HepG2 (cell line): ENCODE data around the gene FSD2. TPM values are rescaled to one million over a fixed set of nuclear protein-coding genes. Genes with fewer than 3 reads are reported as not detected.

Experiments
- ATAC-seq: fragments of 200-7000 bp; cut with Tn5 transposase; 3 replicates; pipeline ENCODE4 v1.9.1; 2020; ENCODE audit warnings: mild to moderate bottlenecking, moderate library complexity
- BruUV-seq: library from RNA; stranded (reverse); fragments of 400-500 nt; replicated peaks from 2 replicates; lab custom pipeline; 2021; lab: Mats Ljungman, UMichigan
- CTCF ChIA-PET: fragments of 300-600 bp; formaldehyde crosslinking; extraction: SDS; loops from one replicate; lab custom pipeline; 2021; ENCODE audit warnings: low total read pairs, inconsistent platforms, low intra/inter-chr PET ratio; lab: Yijun Ruan, JAX
- POLR2A ChIA-PET: fragments of 350-600 bp; sonication (Branson Sonifier 250); formaldehyde crosslinking; loops from one replicate; lab custom pipeline; 2020; ENCODE audit warnings: antibody characterized with exemption, inconsistent platforms; lab: Yijun Ruan, JAX
- DNase-seq: peaks from one replicate; pipeline ENCODE4 v3.0.0-alpha.2; 2015; ENCODE audit warnings: low spot score
- FAIRE-seq: peaks from 3 replicates; lab custom pipeline; 2011; peaks lifted over from hg19 to GRCh38; lab: Jason Lieb, UNC
- H2AFZ ChIP-seq: one replicate; pipeline ENCODE4 v1.6.1; 2011; ENCODE audit warnings: low read length, inconsistent platforms
- H3K27ac ChIP-seq: fragments of 300-600 bp; 3 replicates; pipeline ENCODE4 v1.8.0; 2011; ENCODE audit warnings: mixed run types, mild to moderate bottlenecking, mixed read lengths, low read length, inconsistent platforms; ENCODE audit not compliant: insufficient read depth; ENCODE audit errors: extremely low read length
- H3K27me3 ChIP-seq, 2 experiments: fragments of 200-600 bp in 1 of 2; 2 replicates in 1 of 2; 3 replicates in 1 of 2; pipeline versions ENCODE4 v1.6.0 to v1.8.0; 2011; ENCODE audit warnings: low read length in 2 of 2, mild to moderate bottlenecking in 2 of 2, moderate library complexity in 2 of 2, inconsistent platforms in 1 of 2; ENCODE audit not compliant: insufficient read depth in 2 of 2, control insufficient read depth in 1 of 2
- H3K36me3 ChIP-seq, 2 experiments: fragments of 200-600 bp in 1 of 2; replicated peaks in 1 of 2; 2 replicates in 1 of 2; 3 replicates in 1 of 2; pipeline versions ENCODE4 v1.5.1 to v1.8.0; 2011; ENCODE audit warnings: low read length in 2 of 2, inconsistent platforms in 1 of 2; ENCODE audit not compliant: insufficient read depth in 2 of 2, control insufficient read depth in 1 of 2
- H3K4me1 ChIP-seq: 2 replicates; pipeline ENCODE4 v1.5.1; 2012; ENCODE audit warnings: low read length, inconsistent platforms; ENCODE audit not compliant: insufficient read depth
- H3K4me2 ChIP-seq: 2 replicates; pipeline ENCODE4 v1.6.0; 2011; ENCODE audit warnings: low read depth, low read length, inconsistent platforms
- H3K4me3 ChIP-seq, 3 experiments: fragments of 200-600 bp in 1 of 3; sonication (generic), shearing (Covaris generic) in 1 of 3; replicated peaks in 1 of 3; 2 replicates each; pipeline ENCODE4 v1.5.1; 2011 to 2016; ENCODE audit warnings: low read length in 3 of 3, inconsistent platforms in 2 of 3, low read depth in 2 of 3, mild to moderate bottlenecking in 2 of 3, control low read depth in 1 of 3, mixed read lengths in 1 of 3; ENCODE audit not compliant: insufficient read depth in 1 of 3
- H3K79me2 ChIP-seq: one replicate; pipeline ENCODE4 v1.6.1; 2011; ENCODE audit warnings: low read length, inconsistent platforms; ENCODE audit not compliant: insufficient read depth
- H3K9ac ChIP-seq: 2 replicates; pipeline ENCODE4 v1.6.0; 2011; ENCODE audit warnings: mild to moderate bottlenecking, low read depth, low read length, inconsistent platforms; ENCODE audit not compliant: insufficient read depth
- H3K9me3 ChIP-seq: 2 replicates; pipeline ENCODE4 v1.5.1; 2012; ENCODE audit warnings: mild to moderate bottlenecking, low read length
- H4K20me1 ChIP-seq: 2 replicates; pipeline ENCODE4 v1.6.0; 2011; ENCODE audit warnings: inconsistent platforms, mild to moderate bottlenecking, low read length, moderate library complexity; ENCODE audit not compliant: insufficient read depth
- CREM ChIP-seq, 2 experiments: sonication (generic) in 1 of 2; formaldehyde crosslinking in 1 of 2; IDR thresholded peaks; 2 replicates each; pipeline versions ENCODE4 v1.4.0 to v1.6.1; 2016 to 2020; ENCODE audit warnings: antibody characterized with exemption in 1 of 2, mild to moderate bottlenecking in 1 of 2, missing genetic modification reagents in 1 of 2
- FOXP1 ChIP-seq, 2 experiments: fragments of 450-650 bp in 1 of 2; IDR thresholded peaks; 2 replicates each; pipeline ENCODE4 v1.6.1; 2017 to 2018; ENCODE audit warnings: antibody characterized with exemption in 1 of 2
- KDM2A ChIP-seq: sonication (generic); formaldehyde crosslinking; IDR thresholded peaks from 2 replicates; pipeline ENCODE4 v1.4.0; 2020; ENCODE audit warnings: low read depth, missing genetic modification reagents, borderline replicate concordance
- RELA ChIP-seq: sonication (generic); formaldehyde crosslinking; IDR thresholded peaks from 2 replicates; pipeline ENCODE4 v1.4.0; 2020; ENCODE audit warnings: missing genetic modification reagents
- SRSF4 ChIP-seq: fragments of 200-400 bp; formaldehyde crosslinking; IDR thresholded peaks from one replicate; pipeline ENCODE4 v1.6.1; 2018; ENCODE audit warnings: mild to moderate bottlenecking, low read depth, low read length, moderate library complexity; ENCODE audit not compliant: poor library complexity, severe bottlenecking
- TARDBP ChIP-seq: sonication (generic); formaldehyde crosslinking; IDR thresholded peaks from 2 replicates; pipeline ENCODE4 v1.8.0; 2022; ENCODE audit warnings: mild to moderate bottlenecking, missing genetic modification reagents
- TMF1 ChIP-seq: sonication (generic); formaldehyde crosslinking; IDR thresholded peaks from 2 replicates; pipeline ENCODE4 v1.8.1; 2022; ENCODE audit warnings: low read depth, missing genetic modification reagents
- ZFP36L1 ChIP-seq: sonication (generic); formaldehyde crosslinking; IDR thresholded peaks from 2 replicates; pipeline ENCODE4 v1.8.0; 2022; ENCODE audit warnings: mild to moderate bottlenecking, missing genetic modification reagents, moderate library complexity
- ZNF225 ChIP-seq: sonication (generic); formaldehyde crosslinking; IDR thresholded peaks from 2 replicates; pipeline ENCODE4 v1.4.0; 2020; ENCODE audit warnings: mild to moderate bottlenecking, missing genetic modification reagents
- ZNF460 ChIP-seq: sonication (generic); formaldehyde crosslinking; IDR thresholded peaks from 2 replicates; pipeline ENCODE4 v1.5.1; 2020; ENCODE audit warnings: missing genetic modification reagents, mild to moderate bottlenecking, borderline replicate concordance
- ZNF468 ChIP-seq: sonication (generic); formaldehyde crosslinking; IDR thresholded peaks from 2 replicates; pipeline ENCODE4 v1.8.0; 2022; ENCODE audit warnings: mild to moderate bottlenecking, moderate library complexity, missing genetic modification reagents
- ZNF562 ChIP-seq: sonication (generic); formaldehyde crosslinking; IDR thresholded peaks from 2 replicates; pipeline ENCODE4 v1.8.0; 2022; ENCODE audit warnings: missing genetic modification reagents, borderline replicate concordance
- ZNF567 ChIP-seq: sonication (generic); formaldehyde crosslinking; IDR thresholded peaks from 2 replicates; pipeline ENCODE4 v1.8.1; 2023; ENCODE audit warnings: mild to moderate bottlenecking, missing genetic modification reagents, borderline replicate concordance
- ZNF674 ChIP-seq: sonication (generic); formaldehyde crosslinking; IDR thresholded peaks from 2 replicates; pipeline ENCODE4 v1.5.0; 2020; ENCODE audit warnings: low read depth, mild to moderate bottlenecking, missing genetic modification reagents
- ZNF879 ChIP-seq: sonication (generic); formaldehyde crosslinking; IDR thresholded peaks from 2 replicates; pipeline ENCODE4 v1.8.1; 2023; ENCODE audit warnings: missing genetic modification reagents
- ZSCAN25 ChIP-seq: sonication (generic); formaldehyde crosslinking; IDR thresholded peaks from 2 replicates; pipeline ENCODE4 v1.8.0; 2022; ENCODE audit warnings: mild to moderate bottlenecking, missing genetic modification reagents
- WGBS: methylation state at CpG from one replicate; pipeline ENCODE4 v1.1.6; 2017; ENCODE audit warnings: low lambda C conversion rate; 5-methylcytosine and 5-hydroxymethylcytosine counted together
- in situ Hi-C: cut with HindIII; loops from 2 replicates; pipeline ENCODE4 v1.10.0; 2017; ENCODE audit warnings: low pct_unique_long_range_greater_than_20kb; ENCODE audit not compliant: extremely low pct_ligation_motif_present
- intact Hi-C: fragments of 100-400 bp; cut with micrococcal nuclease; formaldehyde crosslinking; loops from one replicate; pipeline ENCODE4 v1.10.0; 2022; ENCODE audit not compliant: unreplicated experiment
- polyA plus RNA-seq, 8 experiments: library from polyadenylated mRNA; depleted of rRNA in 3 of 8; stranded (reverse) in 7 of 8; unstranded in 1 of 8; fragments of >200 nt; fragmentation: Illumina TruSeq in 4 of 8; extraction: Trizol in 4 of 8; gene quantifications; 2 replicates each; pipeline versions ENCODE4 v1.2.1 to v1.2.3, GENCODE V29; 2011 to 2016; ENCODE audit warnings: low read depth in 4 of 8, missing spikeins in 1 of 8, mixed read lengths in 1 of 8; ENCODE audit not compliant: insufficient read depth in 1 of 8
- total RNA-seq, 5 experiments: library from RNA; depleted of rRNA; stranded (reverse); fragments of >200 nt; fragmentation: Illumina TruSeq; extraction: Trizol; gene quantifications; 2 replicates each; pipeline ENCODE4 v1.2.3, GENCODE V29; 2016; ENCODE audit warnings: low read depth in 1 of 5
- TF ChIP-seq, protein P1 (sequence below): sonication (generic); formaldehyde crosslinking; IDR thresholded peaks from 2 replicates; pipeline ENCODE4 v1.5.1; 2020; ENCODE audit warnings: mild to moderate bottlenecking, moderate library complexity, missing genetic modification reagents
- TF ChIP-seq, protein P2 (sequence below): sonication (generic); formaldehyde crosslinking; IDR thresholded peaks from 2 replicates; pipeline ENCODE4 v1.5.0; 2020; ENCODE audit warnings: missing genetic modification reagents
- TF ChIP-seq, protein P3 (sequence below): sonication (generic); formaldehyde crosslinking; IDR thresholded peaks from 2 replicates; pipeline ENCODE4 v1.8.0; 2022; ENCODE audit warnings: mild to moderate bottlenecking, missing genetic modification reagents; ENCODE audit not compliant: insufficient replicate concordance

Gene FSD2
- total and polyA plus RNA-seq, 2 of the 13 experiments (the other 11 are each of a cell fraction or from before 2014, with no cell fraction given), result not detected

DNA sequence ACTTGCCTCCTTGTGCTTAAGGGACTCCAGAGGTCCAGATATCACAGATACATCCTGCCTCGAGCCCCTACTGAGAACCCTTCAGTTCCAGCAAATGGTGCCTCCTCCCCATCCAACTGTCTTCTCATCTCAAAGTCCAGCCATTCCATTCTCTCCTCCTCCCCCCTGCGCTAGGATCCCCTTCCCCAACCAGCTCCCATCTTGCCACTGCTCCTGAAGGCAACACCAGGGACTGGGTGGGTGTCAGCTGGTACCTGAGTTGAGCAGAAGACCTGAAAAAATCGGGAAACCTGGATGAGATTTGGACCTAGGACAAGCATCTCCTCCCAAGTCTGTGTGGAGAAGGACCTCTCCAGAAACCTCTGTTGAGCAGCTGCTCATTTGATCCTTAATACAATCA lies 93.8 kb downstream of the FSD2 start:
- WGBS, result 3% methylated on average over 3 of the region's 3 CpGs

More for the DNA sequence above, 93.8 kb downstream of the FSD2 start:
- FAIRE-seq, result no peak
- BruUV-seq, result no TSS peak
- Histone ChIP-seq H3K27ac (no peak overlapping the region), H3K4me3 (no peak overlapping the region), H3K79me2 (no peaks in the 10 kb centered on the region), H3K4me2 (no peak overlapping the region), H2AFZ (no peak overlapping the region), H3K4me1 (peaks cover 6% of the 10 kb centered on the region; the same call in 1 of the 2 replicates), H3K9ac (no peak overlapping the region), H3K9me3 (no peaks in the 10 kb centered on the region), H3K36me3 (no peaks in the 10 kb centered on the region), H3K27me3 (peaks cover 3 to 20% of the 10 kb centered on the region in 2 experiments; a peak in 4 of 5 replicates), H4K20me1 (no peaks in the 10 kb centered on the region)
- CTCF ChIA-PET, result no interaction called here
- intact Hi-C loops, result no loop called here
- POLR2A ChIA-PET, result no interaction called here
- in situ Hi-C loops, result no loop called here
- DNase-seq, result no peak
- TF ChIP-seq FOXP1 (IDR thresholded peaks at IDR 0.05) (no peak), FOXP1 (CRISPR knock-in tag; IDR thresholded peaks at IDR 0.05) (no peak), ZNF567 (CRISPR knock-in tag) (no peak), ZNF562 (CRISPR knock-in tag) (no peak), TARDBP (CRISPR knock-in tag) (no peak), RELA (no peak), ZNF468 (CRISPR knock-in tag) (no peak), SRSF4 (no peak), TMF1 (CRISPR knock-in tag) (no peak), ZFP36L1 (CRISPR knock-in tag) (no peak), ZNF225 (CRISPR knock-in tag) (no peak), ZNF674 (CRISPR knock-in tag) (no peak), ZNF879 (CRISPR knock-in tag) (no peak), KDM2A (CRISPR knock-in tag) (no peak), ZSCAN25 (CRISPR knock-in tag) (no peak), CREM (IDR thresholded peaks at IDR 0.05) (no peak), CREM (CRISPR knock-in tag; IDR thresholded peaks at IDR 0.05) (no peak), ZNF460 (no peak)
- TF ChIP-seq, protein P1, sequence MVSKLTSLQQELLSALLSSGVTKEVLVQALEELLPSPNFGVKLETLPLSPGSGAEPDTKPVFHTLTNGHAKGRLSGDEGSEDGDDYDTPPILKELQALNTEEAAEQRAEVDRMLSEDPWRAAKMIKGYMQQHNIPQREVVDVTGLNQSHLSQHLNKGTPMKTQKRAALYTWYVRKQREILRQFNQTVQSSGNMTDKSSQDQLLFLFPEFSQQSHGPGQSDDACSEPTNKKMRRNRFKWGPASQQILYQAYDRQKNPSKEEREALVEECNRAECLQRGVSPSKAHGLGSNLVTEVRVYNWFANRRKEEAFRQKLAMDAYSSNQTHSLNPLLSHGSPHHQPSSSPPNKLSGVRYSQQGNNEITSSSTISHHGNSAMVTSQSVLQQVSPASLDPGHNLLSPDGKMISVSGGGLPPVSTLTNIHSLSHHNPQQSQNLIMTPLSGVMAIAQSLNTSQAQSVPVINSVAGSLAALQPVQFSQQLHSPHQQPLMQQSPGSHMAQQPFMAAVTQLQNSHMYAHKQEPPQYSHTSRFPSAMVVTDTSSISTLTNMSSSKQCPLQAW (CRISPR knock-in tag), result no peak
- TF ChIP-seq, protein P2, sequence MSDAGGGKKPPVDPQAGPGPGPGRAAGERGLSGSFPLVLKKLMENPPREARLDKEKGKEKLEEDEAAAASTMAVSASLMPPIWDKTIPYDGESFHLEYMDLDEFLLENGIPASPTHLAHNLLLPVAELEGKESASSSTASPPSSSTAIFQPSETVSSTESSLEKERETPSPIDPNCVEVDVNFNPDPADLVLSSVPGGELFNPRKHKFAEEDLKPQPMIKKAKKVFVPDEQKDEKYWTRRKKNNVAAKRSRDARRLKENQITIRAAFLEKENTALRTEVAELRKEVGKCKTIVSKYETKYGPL (CRISPR knock-in tag), result no peak
- TF ChIP-seq, protein P3, sequence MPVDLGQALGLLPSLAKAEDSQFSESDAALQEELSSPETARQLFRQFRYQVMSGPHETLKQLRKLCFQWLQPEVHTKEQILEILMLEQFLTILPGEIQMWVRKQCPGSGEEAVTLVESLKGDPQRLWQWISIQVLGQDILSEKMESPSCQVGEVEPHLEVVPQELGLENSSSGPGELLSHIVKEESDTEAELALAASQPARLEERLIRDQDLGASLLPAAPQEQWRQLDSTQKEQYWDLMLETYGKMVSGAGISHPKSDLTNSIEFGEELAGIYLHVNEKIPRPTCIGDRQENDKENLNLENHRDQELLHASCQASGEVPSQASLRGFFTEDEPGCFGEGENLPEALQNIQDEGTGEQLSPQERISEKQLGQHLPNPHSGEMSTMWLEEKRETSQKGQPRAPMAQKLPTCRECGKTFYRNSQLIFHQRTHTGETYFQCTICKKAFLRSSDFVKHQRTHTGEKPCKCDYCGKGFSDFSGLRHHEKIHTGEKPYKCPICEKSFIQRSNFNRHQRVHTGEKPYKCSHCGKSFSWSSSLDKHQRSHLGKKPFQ, result no peak
- no peak for ATAC-seq
